GM19238 (cell line): Measurements from ENCODE around the gene AFMID.

Source experiments
- DNase-seq: peaks from one replicate; pipeline ENCODE4 v3.0.0; 2011; ENCODE audit warnings: low spot score; ENCODE audit not compliant: insufficient read length

AFMID gene

GRCh38 chr17:78179372-78179771, 7.8 kb upstream of the AFMID start:
- DNase-seq: no peak

GRCh38 chr17:78180083-78180482, 7.1 kb upstream of the AFMID start:
- no peak for DNase-seq

- DNase-seq: no peak
These were observed 6.7 kb upstream of the AFMID start for GRCh38 chr17:78180508-78180907.

- no peak for DNase-seq
These were observed 4.7 kb upstream of the AFMID start for GRCh38 chr17:78182504-78182903.

GRCh38 chr17:78183916-78184315, 3.2 kb upstream of the AFMID start:
- DNase-seq: no peak

- DNase-seq: no peak
These were observed 2.8 kb upstream of the AFMID start for GRCh38 chr17:78184351-78184750.

- no peak for DNase-seq
These were observed 2.3 kb upstream of the AFMID start for GRCh38 chr17:78184868-78185267.

- no peak for DNase-seq
These were observed 1.0 kb upstream of the AFMID start for GRCh38 chr17:78185981-78186691.

- no peak for DNase-seq
These were observed 9.6 kb downstream of the AFMID start for GRCh38 chr17:78196716-78197115.

- DNase-seq: no peak
These were observed 10.1 kb downstream of the AFMID start for GRCh38 chr17:78197147-78197832.

- DNase-seq: no peak
These were observed 13.3 kb downstream of the AFMID start for GRCh38 chr17:78200451-78200850.

GRCh38 chr17:78202666-78203065, 15.5 kb downstream of the AFMID start:
- DNase-seq: no peak

GRCh38 chr17:78204387-78205123, 17.4 kb downstream of the AFMID start:
- DNase-seq: no peak

- no peak for DNase-seq
These were observed 18.1 kb downstream of the AFMID start for GRCh38 chr17:78205124-78205775.

- DNase-seq: no peak
These were observed 19.1 kb downstream of the AFMID start for GRCh38 chr17:78206298-78206697.

- DNase-seq: no peak
These were observed 21.3 kb downstream of the AFMID start for GRCh38 chr17:78208486-78208885.

- DNase-seq: no peak
These were observed 22.9 kb downstream of the AFMID start for GRCh38 chr17:78210111-78210510.

GRCh38 chr17:78211032-78211431, 23.9 kb downstream of the AFMID start:
- DNase-seq: no peak

GRCh38 chr17:78214016-78214705, 27.0 kb downstream of the AFMID start, which contains the start of gene BIRC5:
TSS of gene BIRC5 (plus strand) at chr17:78214253. CDS start at chr17:78214317, 64 bp downstream.
- peak; percentile 96 for DNase-seq

- no peak for DNase-seq
These were observed 27.5 kb downstream of the AFMID start for GRCh38 chr17:78214706-78215061.
